Fibroblast of lung (primary cell): ENCODE data around the gene GLP2R. TPM values are rescaled to one million over a fixed set of nuclear protein-coding genes. Genes with fewer than 3 reads are reported as not detected.
A peak's percentile ranks its signal among the peaks of the same experiment; 100 is the strongest.

ENCODE experiments used
- DNase-seq, 2 donors: peaks; one replicate each; pipeline versions ENCODE4 v3.0.0 to v3.0.0-alpha.2; 2010; ENCODE audit warnings: low read depth in 2 of 2
- H2AFZ ChIP-seq: 2 replicates; pipeline ENCODE4 v1.5.1; 2012; ENCODE audit warnings: low read length, control low read depth, inconsistent platforms
- H3K27ac ChIP-seq: 2 replicates; pipeline ENCODE4 v1.5.1; 2011; ENCODE audit warnings: low read length, control low read depth; ENCODE audit not compliant: insufficient read depth
- H3K27me3 ChIP-seq: 2 replicates; pipeline ENCODE4 v1.5.1; 2011; ENCODE audit warnings: mild to moderate bottlenecking, low read length; ENCODE audit not compliant: control insufficient read depth, insufficient read depth
- H3K36me3 ChIP-seq: 2 replicates; pipeline ENCODE4 v1.5.1; 2011; ENCODE audit warnings: low read length; ENCODE audit not compliant: control insufficient read depth, insufficient read depth
- H3K4me1 ChIP-seq: 2 replicates; pipeline ENCODE4 v1.5.1; 2011; ENCODE audit warnings: low read length; ENCODE audit not compliant: control insufficient read depth, insufficient read depth; ENCODE audit errors: extremely low read depth
- H3K4me2 ChIP-seq: 2 replicates; pipeline ENCODE4 v1.5.1; 2011; ENCODE audit warnings: low read length, control low read depth; ENCODE audit not compliant: insufficient read depth; ENCODE audit errors: extremely low read depth
- H3K4me3 ChIP-seq, 4 experiments: fragments of 200-600 bp in 1 of 4; sonication (generic) in 1 of 4; replicated peaks in 1 of 4; 2 replicates each; pipeline ENCODE4 v1.5.1; 2011 to 2016; ENCODE audit warnings: low read length in 4 of 4, low read depth in 3 of 4, mild to moderate bottlenecking in 3 of 4, control low read depth in 2 of 4, inconsistent platforms in 1 of 4, mixed read lengths in 1 of 4; ENCODE audit not compliant: insufficient read depth in 1 of 4; ENCODE audit errors: control extremely low read depth in 1 of 4
- H3K79me2 ChIP-seq: 2 replicates; pipeline ENCODE4 v1.5.1; 2012; ENCODE audit warnings: mild to moderate bottlenecking, low read length, inconsistent platforms; ENCODE audit not compliant: control insufficient read depth, insufficient read depth
- H3K9ac ChIP-seq: 2 replicates; pipeline ENCODE4 v1.5.1; 2011; ENCODE audit warnings: mild to moderate bottlenecking, low read length, control low read depth; ENCODE audit not compliant: insufficient read depth
- H3K9me3 ChIP-seq: 2 replicates; pipeline ENCODE4 v1.5.1; 2012; ENCODE audit warnings: low read depth, low read length; ENCODE audit not compliant: control insufficient read depth, insufficient read depth
- H4K20me1 ChIP-seq: 2 replicates; pipeline ENCODE4 v1.5.1; 2011; ENCODE audit warnings: low read length; ENCODE audit not compliant: control insufficient read depth, insufficient read depth; ENCODE audit errors: extremely low read depth
- CTCF ChIP-seq, 2 donors: IDR thresholded peaks in 1 of 2; conservative IDR thresholded peaks in 1 of 2; 1 replicate in 1 of 2; 2 replicates in 1 of 2; pipeline ENCODE4 v1.5.1; 2011 to 2012; ENCODE audit warnings: low read length in 2 of 2, control low read depth in 1 of 2, inconsistent platforms in 1 of 2, low read depth in 1 of 2, mild to moderate bottlenecking in 1 of 2
- EZH2 ChIP-seq: IDR thresholded peaks from 2 replicates; pipeline ENCODE4 v1.5.1; 2012; ENCODE audit warnings: low read length, control low read depth, mild to moderate bottlenecking; ENCODE audit errors: missing control alignments
- polyA plus RNA-seq, 2 donors: library from polyadenylated mRNA; depleted of rRNA in 1 of 2; stranded (reverse) in 1 of 2; unstranded in 1 of 2; fragments of >200 nt; gene quantifications; 2 replicates each; pipeline ENCODE4 v1.2.1, GENCODE V29; 2011 to 2012; ENCODE audit warnings: missing spikeins in 1 of 2
- total RNA-seq: library from RNA; depleted of rRNA; stranded (reverse); fragments of >200 nt; gene quantifications from 2 replicates; pipeline ENCODE4 v1.2.1, GENCODE V29; 2014

Gene GLP2R
- total and polyA plus RNA-seq, 2 donors (not counting 1 experiment from before 2014, with no cell fraction given), result not detected

GRCh38 chr17:9900784-9901183 lies 75.1 kb downstream of the GLP2R start:
- Histone ChIP-seq H3K4me2 (peak overlapping the region; percentile 44), H2AFZ (no peak overlapping the region), H4K20me1 (no peaks in the 10 kb centered on the region), H3K27me3 (no peaks in the 10 kb centered on the region), H3K4me1 (no peaks in the 10 kb centered on the region), H3K27ac (peak overlapping the region; percentile 14), H3K9ac (no peak overlapping the region), H3K4me3 (no peak overlapping the region), H3K36me3 (no peaks in the 10 kb centered on the region), H3K9me3 (no peaks in the 10 kb centered on the region), H3K79me2 (no peaks in the 10 kb centered on the region)
- TF ChIP-seq CTCF (conservative IDR thresholded peaks at IDR 0.05 in 1 of 2, IDR thresholded peaks at IDR 0.05 in 1 of 2; ENCODE audit: low read depth in 1 of 2, low read length in 2 of 2) (no peak), EZH2 (no peak)
- peak in 1 of 2 donors; percentile 85 for DNase-seq

GRCh38 chr17:9902120-9902519 lies 76.4 kb downstream of the GLP2R start:
- Histone ChIP-seq H3K9ac (no peak overlapping the region), H3K27me3 (no peaks in the 10 kb centered on the region), H3K9me3 (no peaks in the 10 kb centered on the region), H3K4me3 (no peak overlapping the region), H3K79me2 (no peaks in the 10 kb centered on the region), H3K4me2 (no peak overlapping the region), H4K20me1 (no peaks in the 10 kb centered on the region), H3K4me1 (no peaks in the 10 kb centered on the region), H3K36me3 (no peaks in the 10 kb centered on the region), H2AFZ (no peak overlapping the region), H3K27ac (no peak overlapping the region)
- DNase-seq, result no peak
- TF ChIP-seq CTCF (conservative IDR thresholded peaks at IDR 0.05 in 1 of 2, IDR thresholded peaks at IDR 0.05 in 1 of 2; ENCODE audit: low read depth in 1 of 2, low read length in 2 of 2), result no peak
- no peak for TF ChIP-seq EZH2

GRCh38 chr17:9904277-9905077 lies 78.8 kb downstream of the GLP2R start:
- Histone ChIP-seq H3K9me3 (no peaks in the 10 kb centered on the region), H3K4me1 (no peaks in the 10 kb centered on the region)
- TF ChIP-seq EZH2, result no peak
- TF ChIP-seq CTCF (conservative IDR thresholded peaks at IDR 0.05 in 1 of 2, IDR thresholded peaks at IDR 0.05 in 1 of 2; ENCODE audit: low read depth in 1 of 2, low read length in 2 of 2), result no peak

More at GRCh38 chr17:9904277-9905077, 78.8 kb downstream of the GLP2R start:
- Histone ChIP-seq H3K4me2 (no peak overlapping the region), H3K27ac (no peak overlapping the region), H3K79me2 (no peaks in the 10 kb centered on the region), H3K36me3 (no peaks in the 10 kb centered on the region), H3K4me3 (no peak overlapping the region), H3K27me3 (no peaks in the 10 kb centered on the region), H3K9ac (no peak overlapping the region), H2AFZ (no peak overlapping the region), H4K20me1 (no peaks in the 10 kb centered on the region)
- no peak for DNase-seq
